Stimulated activated CD4-positive, alpha-beta T cell treated with anti-CD3 and anti-CD28 coated beads, TNF-alpha, amount 100 ng/mL, for 4 hours (primary cell): ENCODE results near the gene MAGI3.

Source experiments
- DNase-seq, 3 experiments: peaks; one replicate each; pipeline ENCODE4 v3.0.0-alpha.2; 2020; ENCODE audit warnings: low read depth in 3 of 3

MAGI3 gene

GRCh38 chr1:113511269-113511668 is 121.0 kb downstream of the MAGI3 start:
- no peak for DNase-seq

- no peak for DNase-seq
Measured at GRCh38 chr1:113515498-113515897, 125.2 kb downstream of the MAGI3 start.

- DNase-seq = no peak
Measured at GRCh38 chr1:113517346-113517745, 127.0 kb downstream of the MAGI3 start.

GRCh38 chr1:113517983-113518382 is 127.7 kb downstream of the MAGI3 start:
- no peak for DNase-seq

GRCh38 chr1:113519556-113519955 is 129.2 kb downstream of the MAGI3 start:
- no peak for DNase-seq

- no peak for DNase-seq
Measured at GRCh38 chr1:113530021-113530420, 139.7 kb downstream of the MAGI3 start.

- DNase-seq = no peak
Measured at GRCh38 chr1:113531321-113531720, 141.0 kb downstream of the MAGI3 start.

GRCh38 chr1:113533061-113533460 is 142.7 kb downstream of the MAGI3 start:
- DNase-seq = no peak

- DNase-seq = no peak
Measured at GRCh38 chr1:113534130-113534817, 144.0 kb downstream of the MAGI3 start.

GRCh38 chr1:113534875-113535274 is 144.6 kb downstream of the MAGI3 start:
- DNase-seq = no peak

GRCh38 chr1:113536182-113536780 is 146.0 kb downstream of the MAGI3 start:
- DNase-seq = no peak

GRCh38 chr1:113538225-113538624 is 147.9 kb downstream of the MAGI3 start:
- DNase-seq = no peak

GRCh38 chr1:113540335-113540734 is 150.0 kb downstream of the MAGI3 start:
- DNase-seq = no peak

GRCh38 chr1:113541106-113541505 is 150.8 kb downstream of the MAGI3 start:
- no peak for DNase-seq

- no peak for DNase-seq
Measured at GRCh38 chr1:113542221-113542701, 151.9 kb downstream of the MAGI3 start.

- no peak for DNase-seq
Measured at GRCh38 chr1:113543110-113543509, 152.8 kb downstream of the MAGI3 start.

- no peak for DNase-seq
Measured at GRCh38 chr1:113545210-113545609, 154.9 kb downstream of the MAGI3 start.

GRCh38 chr1:113545626-113546025 is 155.3 kb downstream of the MAGI3 start:
- DNase-seq = no peak

- DNase-seq = no peak
Measured at GRCh38 chr1:113551728-113552127, 161.4 kb downstream of the MAGI3 start.

GRCh38 chr1:113552244-113552643 is 161.9 kb downstream of the MAGI3 start:
- no peak for DNase-seq

GRCh38 chr1:113557187-113557586 is 166.9 kb downstream of the MAGI3 start:
- DNase-seq = no peak

GRCh38 chr1:113565621-113566020 is 175.3 kb downstream of the MAGI3 start:
- DNase-seq = no peak

GRCh38 chr1:113567427-113567826 is 177.1 kb downstream of the MAGI3 start:
- DNase-seq = no peak
